ENCODE data around the gene ZNF514.

DNA sequence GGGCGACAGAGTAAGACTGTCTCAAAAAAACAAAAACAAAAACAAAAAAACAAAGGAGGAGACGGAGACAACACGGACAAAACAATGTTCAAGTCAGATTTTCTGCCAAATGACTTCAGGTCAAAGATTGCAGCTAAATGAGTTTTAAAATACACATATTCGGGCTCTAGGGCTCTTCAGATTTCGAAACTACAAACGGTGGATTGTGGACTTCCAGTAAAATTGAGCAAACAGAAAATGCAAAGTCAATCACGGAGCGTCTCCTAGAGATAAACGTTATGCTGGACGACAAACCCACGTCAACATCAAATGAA lies 38.6 kb downstream of the ZNF514 start:
- TF ChIP-seq, protein P1, sequence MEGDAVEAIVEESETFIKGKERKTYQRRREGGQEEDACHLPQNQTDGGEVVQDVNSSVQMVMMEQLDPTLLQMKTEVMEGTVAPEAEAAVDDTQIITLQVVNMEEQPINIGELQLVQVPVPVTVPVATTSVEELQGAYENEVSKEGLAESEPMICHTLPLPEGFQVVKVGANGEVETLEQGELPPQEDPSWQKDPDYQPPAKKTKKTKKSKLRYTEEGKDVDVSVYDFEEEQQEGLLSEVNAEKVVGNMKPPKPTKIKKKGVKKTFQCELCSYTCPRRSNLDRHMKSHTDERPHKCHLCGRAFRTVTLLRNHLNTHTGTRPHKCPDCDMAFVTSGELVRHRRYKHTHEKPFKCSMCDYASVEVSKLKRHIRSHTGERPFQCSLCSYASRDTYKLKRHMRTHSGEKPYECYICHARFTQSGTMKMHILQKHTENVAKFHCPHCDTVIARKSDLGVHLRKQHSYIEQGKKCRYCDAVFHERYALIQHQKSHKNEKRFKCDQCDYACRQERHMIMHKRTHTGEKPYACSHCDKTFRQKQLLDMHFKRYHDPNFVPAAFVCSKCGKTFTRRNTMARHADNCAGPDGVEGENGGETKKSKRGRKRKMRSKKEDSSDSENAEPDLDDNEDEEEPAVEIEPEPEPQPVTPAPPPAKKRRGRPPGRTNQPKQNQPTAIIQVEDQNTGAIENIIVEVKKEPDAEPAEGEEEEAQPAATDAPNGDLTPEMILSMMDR (IDR thresholded peaks at IDR 0.05): no peak
- TF ChIP-seq POLR2A (IDR thresholded peaks at IDR 0.05): no peak

All from body of pancreas (tissue), 4 donors.